Activated CD4-positive, alpha-beta T cell treated with anti-CD3 and anti-CD28 coated beads, Interleukin-10, Interleukin-2, amounts not matched to agents 100 ng/mL and 50 ng/mL, durations not matched to agents 16 hours and 8 hours (primary cell): ENCODE measurements around the gene SEL1L2.

Experiments
- DNase-seq: peaks from one replicate; pipeline ENCODE4 v3.0.0-alpha.2; 2020

The SEL1L2 gene

DNA sequence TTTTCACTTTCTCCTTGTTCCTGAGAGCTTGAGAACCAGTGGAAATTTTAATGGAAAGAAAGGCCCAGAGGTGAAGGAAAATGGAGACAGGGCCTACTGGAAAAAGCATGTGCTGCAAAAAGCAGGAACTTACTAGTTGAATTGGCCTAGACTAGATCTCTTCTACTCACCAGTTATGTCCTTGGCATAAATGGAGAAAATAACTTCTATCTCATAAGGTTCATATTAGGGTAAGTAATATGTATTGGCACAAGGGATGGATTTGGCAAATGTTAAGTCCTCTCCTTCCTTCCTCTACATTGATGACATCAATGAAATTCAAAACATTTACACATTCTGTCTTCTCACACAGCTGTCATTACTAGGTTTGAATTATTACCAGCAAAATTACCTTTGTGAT lies 131.5 kb downstream of the SEL1L2 start:
- DNase-seq, result no peak

DNA sequence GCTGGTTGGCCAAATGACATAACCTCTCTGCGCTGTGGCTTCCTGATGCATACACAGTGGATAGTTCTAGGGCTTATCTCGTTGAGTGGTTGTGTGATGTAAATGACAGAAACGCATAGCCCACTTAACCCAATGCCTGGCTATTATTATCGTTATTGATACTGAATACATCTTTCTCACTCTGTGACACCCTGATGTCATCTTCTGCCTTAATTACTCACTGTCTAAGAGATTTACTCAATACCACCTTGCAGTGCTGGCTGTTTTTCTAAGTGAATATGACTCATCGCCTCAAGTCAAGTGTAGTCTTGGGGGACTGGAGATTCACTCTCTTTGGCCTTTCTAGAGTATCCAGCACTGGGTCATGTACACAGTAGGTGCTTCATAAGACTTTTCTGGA lies 132.0 kb downstream of the SEL1L2 start:
- DNase-seq, result no peak

DNA sequence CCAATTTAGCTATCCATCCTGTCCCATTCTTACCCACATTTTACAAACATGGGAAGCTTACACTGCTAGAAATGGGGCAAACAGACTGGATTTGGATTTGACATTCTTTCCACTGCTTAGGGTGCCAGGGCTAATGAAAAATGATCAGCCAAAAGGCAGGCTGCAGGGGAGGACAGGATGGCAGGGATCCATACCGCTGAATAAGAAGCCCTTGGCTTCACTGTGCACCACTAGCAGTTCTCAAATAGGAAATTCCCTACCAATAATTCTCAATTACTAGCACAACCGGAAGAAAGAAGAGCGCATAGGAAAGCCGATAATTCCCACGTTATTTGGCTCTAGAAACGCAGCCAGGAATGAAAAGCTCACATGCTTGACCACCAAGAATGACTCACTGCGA lies 132.5 kb downstream of the SEL1L2 start:
- DNase-seq, result no peak

DNA sequence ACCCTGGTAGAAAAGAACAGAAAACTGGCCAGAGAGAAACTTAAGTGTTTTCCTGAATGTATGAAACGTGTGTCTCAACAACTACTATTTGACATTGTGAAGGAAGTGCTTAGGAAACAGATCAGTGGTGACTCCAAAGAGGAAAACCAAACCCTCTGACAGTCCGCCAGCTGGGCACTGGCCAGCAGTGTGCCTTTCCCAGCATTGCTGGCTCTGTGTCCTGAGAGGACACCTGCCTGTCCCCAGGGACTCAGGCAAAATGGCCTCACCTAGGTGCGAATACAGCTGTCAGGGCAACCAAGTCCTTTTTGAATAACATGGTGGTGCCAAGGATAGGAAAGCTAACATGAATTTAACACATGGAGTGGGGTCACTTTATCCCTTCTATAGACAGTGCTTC lies 133.1 kb downstream of the SEL1L2 start:
- no peak for DNase-seq

DNA sequence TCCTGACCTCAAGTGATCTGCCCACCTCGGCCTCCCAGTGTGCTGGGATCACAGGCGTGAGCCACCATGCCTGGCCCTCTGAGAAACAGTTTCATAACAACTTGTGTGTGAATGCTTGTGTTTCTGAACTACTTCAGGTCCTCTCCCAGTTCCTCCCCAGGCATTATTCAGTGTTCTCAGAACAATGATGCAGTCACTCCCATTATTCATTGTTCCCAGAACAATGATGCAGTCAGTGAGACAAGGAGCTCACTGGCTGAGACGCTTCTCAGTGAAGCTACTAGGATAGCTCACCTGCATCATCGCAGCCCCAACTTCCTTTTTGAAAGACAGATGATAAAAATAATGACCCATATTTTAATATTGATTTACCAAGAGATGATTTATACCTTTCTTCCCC lies 134.1 kb downstream of the SEL1L2 start:
- no peak for DNase-seq

DNA sequence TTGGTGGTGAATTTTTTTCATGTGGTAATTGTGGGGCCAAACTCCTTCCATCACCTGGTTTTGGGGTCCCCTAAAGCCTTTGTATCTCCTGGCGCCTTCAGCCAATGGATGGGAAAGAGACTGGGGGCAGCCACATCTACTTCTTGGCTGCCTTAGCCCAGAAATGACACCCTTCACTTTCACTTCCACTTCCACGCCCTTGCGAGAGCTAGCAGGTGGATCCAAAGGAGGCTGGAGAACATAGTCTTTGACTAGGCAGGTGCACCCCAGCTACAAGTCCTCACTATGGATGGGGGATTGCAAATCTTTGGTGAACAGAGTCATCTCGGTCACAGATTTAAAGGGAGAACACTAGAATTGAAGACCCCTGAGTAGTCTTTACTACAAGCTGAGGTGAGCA lies 134.8 kb downstream of the SEL1L2 start:
- no peak for DNase-seq

DNA sequence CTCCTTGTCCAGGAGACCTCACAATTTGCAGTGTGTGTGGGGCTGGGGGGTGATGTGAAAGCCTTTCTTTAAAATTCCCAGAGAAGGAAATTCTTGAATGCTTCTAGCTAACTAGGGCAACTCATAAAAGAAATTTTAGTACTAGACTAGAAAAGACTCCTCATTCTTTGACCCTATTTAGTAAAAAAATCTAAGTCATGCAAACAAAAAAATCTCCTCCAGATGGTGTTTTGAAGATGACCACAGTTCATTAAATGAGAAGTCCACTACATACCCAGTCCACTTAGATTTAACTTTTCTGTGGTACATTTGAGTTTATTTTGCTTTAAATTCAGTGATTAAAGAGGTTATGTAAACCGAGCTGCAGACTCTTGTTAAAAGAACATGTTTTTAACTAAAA lies 138.1 kb downstream of the SEL1L2 start:
- no peak for DNase-seq

DNA sequence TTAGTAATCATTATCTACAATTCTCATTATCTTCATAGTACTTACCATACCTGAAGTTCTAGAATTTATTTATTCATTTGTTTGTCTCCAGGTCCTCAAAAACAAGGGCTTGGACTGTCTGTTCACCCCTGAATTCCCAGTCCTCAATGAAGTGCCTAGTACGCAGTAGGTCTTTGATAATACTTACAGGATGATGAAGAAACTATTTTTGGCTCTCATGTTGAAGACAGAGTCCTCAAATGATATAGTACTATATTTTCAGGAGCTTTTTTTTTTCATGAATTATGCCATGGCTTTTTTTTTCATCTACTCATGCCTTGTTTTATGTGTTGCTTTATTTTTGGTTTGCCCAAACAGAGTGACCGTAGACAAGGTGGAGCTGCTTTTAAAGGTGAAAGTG lies 139.1 kb downstream of the SEL1L2 start:
- no peak for DNase-seq

DNA sequence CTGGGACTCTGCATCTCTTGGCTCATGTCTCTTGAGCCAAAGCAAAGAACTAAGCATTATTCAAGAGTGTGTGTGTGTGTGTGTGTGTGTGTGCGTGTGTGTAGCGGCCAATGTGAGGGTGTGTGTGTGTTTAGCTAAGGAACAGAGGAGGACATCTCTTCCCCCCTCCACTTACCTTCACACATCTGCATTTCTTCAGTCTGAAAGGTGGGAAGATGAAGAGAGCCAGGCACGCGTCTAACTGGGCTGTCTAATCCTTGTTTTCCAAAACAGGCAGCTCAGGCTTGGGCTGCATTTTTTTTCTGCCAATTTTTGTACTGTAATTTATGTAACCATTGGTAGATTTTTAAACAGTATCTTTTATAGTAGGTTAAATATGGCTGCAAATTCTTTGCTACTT lies 146.1 kb downstream of the SEL1L2 start:
- DNase-seq, result no peak

DNA sequence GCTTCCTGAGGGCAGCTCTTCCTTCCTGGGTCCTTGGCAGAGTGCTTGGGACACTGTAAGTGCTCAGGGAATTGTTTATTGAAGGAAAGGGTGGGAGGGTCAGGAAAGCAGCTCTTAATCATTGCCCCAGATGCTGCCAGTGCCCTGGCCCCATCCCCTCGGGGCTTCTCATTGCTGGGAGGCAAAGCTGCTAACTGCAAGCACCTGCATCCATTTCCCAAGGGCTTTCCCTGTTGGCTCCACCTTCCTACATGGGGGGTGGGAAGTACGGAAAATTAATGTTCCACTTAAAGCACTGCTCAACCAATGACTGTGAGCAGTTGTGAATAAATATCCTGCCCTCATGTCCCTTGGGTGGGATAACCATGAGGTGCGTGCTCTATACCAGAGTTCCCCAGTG lies 149.2 kb downstream of the SEL1L2 start:
- DNase-seq, result no peak

DNA sequence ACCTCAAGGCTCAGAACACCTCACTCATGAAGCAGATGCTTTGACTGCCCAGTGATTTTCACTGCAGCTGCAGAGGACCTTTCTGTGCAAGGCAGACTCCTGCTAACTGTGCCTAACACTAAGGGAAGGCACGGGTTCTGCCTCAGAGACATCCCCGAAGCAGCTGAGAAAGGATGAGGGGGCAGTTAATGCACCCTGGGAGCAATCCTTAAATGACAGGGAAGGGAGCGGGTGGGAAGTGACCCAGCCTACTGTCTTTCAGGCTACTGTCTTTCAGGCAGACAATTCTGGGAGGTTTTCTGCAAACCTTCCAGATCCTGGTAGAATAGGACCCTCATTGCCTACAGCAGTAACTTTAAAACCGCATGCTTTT lies 150.3 kb downstream of the SEL1L2 start:
- no peak for DNase-seq

DNA sequence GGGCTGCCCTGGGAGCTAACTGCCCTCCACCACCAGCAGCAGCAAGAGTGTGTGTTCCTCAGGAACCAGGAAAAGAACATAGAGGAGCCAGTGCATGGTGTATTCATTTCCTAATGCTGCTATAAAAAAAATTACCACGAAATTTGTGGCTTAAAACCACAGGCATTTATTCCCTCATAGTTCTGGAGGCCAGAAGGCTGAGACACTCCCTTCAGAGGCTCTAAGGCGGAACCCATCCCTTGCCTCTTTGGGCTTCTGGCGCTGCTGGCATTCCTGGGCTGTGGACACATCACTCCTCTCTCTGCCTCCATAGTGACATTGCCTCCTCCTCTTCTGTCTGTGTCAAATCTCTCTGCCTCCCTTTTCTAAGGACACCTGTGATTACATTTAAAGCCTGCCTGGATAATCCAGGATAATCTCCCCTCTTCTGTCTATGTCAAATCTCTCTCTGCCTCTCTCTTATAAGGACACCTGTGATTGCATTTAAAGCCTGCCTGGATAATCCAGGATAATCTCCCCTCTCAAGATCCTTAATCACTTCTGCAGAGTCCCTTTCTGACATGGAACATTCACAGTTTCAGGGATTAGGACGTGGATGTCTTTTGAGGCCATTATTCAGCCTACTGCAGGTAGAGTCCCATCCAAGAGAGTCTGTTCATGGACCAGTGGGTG lies 150.9 kb downstream of the SEL1L2 start:
- DNase-seq, result no peak

DNA sequence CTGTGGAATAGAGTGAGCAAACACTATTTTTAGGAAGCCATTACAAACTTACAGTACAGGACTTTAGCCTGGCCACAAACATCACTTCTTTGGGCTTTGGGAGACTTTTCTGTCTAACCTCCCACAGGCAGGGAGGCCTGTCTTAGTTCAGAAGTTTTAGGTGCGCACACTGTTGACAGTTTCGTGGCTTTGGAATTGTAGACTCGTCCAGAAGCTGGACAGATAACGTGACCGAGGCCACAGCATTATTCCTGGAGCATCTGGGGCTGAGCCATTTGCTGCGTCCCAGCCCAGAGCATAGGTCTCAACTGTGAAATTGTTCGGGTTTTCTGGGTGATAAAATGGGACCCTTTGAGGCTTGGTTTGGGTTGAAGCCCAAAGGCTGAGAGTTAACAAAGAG lies 151.8 kb downstream of the SEL1L2 start:
- DNase-seq, result no peak

DNA sequence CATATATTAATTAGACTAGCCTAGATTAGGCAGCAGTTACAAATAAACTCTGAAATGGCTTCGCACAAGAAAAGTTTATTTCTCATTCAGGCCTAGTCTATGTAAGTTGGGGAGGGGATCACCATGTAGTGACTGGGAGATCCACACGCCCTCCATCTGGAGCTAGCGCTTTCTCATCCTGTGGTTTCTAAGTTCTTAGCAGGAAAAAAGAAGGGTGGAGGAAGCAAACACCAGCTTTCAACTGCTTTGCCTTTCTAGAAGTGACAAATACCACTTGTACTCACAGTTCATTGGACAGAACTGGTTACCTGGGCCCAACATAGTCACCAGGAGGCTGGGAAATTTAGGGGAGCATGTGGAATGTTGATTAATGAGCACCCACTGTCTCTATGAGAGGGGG lies 158.9 kb downstream of the SEL1L2 start:
- DNase-seq, result no peak

DNA sequence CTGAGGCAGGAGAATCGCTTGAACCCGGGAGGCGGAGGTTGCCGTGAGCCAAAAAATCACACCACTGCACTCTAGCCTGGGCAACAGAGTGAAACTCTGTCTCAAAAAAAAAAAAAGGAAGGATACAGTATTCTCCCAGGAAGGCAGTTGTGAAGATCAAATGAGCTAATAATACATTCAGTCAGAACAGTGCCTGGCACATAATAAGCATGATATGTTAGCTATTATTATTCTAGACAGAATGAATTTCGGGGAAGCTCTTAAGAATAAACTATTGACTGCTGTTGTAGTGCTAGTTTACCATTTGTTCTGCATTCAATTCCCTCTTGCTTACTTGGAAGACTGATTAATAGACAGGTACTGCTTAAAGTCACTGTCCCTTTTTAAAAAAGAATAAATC lies 164.9 kb downstream of the SEL1L2 start:
- no peak for DNase-seq

DNA sequence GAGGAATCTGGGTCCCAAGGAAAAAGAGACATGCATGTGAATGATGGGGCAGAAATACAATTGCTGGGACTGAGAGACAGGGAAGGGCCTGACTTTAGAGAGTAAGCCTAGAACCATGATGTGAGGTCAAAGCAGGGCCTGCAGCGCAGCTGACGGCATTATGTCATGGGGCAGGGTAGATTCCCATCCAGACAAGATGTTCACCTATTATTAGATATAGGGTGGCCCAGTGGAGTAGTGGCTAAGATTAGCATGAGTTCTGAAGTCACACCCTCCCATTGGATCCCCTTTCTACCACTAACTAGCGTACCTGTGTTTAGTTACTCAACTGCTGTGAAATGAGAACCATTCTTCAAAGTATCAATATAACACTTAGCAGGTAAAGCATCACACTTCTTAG lies 166.0 kb downstream of the SEL1L2 start:
- no peak for DNase-seq

DNA sequence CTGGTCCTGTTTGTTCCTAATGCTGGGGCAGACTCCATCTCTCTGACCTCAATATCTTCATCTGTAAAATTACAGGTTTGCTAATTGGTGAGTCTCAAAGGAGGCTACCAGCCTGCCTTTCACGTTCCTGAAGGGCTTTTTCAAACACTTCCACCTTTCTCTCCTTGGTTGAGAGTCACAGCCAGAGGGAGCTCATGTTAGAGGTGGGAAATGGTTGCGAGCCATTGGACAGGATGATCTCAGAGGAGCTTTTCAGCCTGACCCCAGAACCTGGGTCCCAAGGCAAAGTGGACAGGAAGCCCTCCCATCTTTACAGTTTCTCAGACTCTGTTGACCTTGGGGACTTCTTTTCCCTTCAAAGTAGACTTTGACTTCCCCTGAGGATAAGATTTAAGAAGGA lies 168.0 kb downstream of the SEL1L2 start:
- no peak for DNase-seq

DNA sequence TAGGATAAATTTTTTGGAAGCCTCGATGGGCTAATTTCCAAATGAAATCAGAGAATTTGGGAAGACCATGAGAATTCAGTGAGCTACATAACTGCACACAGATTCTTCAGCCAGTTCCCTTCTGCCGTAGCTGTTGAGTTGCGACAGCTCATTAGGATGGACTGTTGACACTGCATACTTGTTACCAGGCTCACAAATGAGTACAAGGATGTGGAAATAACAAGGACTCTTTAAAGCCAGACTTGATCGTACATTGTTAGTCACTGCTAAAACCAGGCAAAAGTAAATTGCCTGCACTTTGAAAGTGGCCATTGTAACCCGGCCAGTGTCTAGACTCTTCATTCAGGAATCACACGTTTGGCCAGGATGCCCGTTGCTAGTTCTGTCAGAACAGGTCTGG lies 168.5 kb downstream of the SEL1L2 start:
- DNase-seq, result no peak

DNA sequence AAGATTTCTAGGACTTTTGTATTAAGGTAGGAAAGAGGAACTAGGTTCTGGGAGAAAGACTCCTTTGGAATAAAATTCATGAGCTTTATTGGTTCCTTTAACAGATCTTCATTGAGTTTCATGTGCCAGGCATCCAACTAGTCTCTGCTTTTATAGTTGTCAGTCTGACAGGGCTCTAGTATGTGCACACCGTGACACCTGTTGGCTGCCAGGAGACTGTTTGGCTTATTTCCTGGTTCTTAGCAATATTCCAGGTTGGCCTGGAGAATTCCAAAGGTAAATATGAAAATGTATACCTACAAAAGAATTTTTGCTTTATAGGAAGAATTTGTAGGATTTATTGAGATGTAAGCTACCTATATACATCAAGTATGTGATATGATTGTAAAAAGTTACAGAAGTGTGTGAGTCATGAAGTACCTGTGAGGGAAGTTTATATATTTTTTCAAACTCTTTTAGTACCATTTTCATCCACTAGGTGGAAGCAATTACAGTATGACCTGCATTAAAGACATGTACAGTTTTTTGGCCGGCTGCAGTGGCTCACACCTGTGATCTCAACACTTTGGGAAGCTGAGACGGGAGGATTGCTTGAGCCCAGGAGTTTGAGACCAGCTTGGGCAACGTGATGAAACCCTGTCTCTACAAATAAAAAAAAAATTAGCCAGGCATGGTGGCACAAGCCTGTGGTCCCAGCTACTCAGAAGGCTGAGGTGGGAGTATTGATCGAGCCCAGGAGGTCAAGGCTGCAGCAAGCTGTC lies 170.3 kb downstream of the SEL1L2 start:
- peak; percentile 52 for DNase-seq

DNA sequence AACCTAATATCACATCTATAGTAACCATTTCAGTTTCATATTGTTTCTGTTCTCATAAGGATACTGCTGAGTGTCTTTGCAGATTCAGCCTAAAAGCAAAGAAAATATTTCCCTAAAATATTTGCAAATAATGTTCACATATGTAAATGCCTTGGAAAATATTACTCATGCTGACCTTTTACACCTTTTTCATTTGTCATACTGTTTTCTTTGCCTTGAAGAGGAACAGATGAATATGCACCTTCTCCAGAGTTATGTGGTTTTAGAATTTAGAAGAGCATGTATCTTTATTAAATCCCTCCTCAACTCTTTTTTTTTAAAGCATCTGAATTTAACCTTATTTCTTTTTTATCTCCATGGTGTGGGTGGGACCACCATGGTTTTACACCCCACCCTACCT lies 173.1 kb downstream of the SEL1L2 start:
- DNase-seq, result no peak

DNA sequence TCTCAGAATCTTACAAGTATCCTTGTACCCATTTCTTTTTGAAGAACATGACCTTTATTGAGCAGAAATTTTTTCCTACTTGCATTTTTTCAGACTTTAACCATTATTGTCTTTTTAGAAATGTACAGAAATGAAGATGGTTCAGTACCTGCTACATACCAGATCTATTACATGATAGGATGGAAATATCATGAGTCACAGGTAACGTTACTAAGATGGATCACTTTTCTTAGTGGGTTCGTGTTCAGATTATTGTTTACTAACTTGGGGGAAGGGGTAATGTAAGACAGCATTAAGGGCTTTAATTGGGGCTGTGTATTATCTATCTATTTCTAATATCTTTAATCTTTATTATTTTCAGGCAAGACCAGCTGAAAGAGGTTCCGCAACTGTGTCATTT lies 173.7 kb downstream of the SEL1L2 start:
- no peak for DNase-seq

DNA sequence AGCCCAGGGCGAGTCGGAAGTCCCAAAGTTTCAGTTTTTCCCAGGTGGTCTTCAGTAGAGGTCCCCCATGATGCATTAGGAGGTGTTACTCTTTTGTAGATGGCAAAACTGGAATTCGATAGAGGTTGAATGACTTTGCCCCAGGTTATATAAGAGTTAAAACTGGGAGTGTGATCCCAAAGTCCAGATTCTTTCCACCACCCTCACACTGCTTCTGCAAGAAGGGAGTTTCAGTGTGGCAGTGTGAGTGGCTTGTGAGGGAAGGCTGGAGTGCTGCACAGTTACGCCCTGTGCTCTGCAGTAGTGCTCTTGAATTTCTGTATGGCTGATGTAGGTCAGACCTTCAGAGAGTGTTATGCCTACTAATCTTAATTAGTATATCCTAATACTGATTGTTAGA lies 175.7 kb downstream of the SEL1L2 start:
- DNase-seq, result no peak

DNA sequence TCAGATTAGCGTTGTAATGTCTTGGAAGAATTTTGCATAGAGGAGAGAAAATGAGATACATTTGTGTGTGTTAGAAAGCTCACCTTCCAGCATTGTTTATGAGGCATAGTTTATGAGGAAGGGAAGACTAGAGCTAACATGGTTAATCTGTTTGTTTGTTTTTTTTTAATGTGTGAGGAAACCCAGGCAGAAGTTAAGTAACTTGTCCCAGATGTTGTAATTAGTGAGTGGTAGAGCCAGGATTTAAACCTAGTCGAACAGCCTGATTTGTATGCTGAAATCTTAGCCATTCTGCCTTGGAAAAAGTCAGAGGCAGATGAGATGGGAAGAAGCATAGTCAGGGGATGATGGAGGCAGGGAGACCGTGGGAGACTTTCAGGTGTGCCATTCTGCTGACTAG lies 176.5 kb downstream of the SEL1L2 start:
- no peak for DNase-seq

DNA sequence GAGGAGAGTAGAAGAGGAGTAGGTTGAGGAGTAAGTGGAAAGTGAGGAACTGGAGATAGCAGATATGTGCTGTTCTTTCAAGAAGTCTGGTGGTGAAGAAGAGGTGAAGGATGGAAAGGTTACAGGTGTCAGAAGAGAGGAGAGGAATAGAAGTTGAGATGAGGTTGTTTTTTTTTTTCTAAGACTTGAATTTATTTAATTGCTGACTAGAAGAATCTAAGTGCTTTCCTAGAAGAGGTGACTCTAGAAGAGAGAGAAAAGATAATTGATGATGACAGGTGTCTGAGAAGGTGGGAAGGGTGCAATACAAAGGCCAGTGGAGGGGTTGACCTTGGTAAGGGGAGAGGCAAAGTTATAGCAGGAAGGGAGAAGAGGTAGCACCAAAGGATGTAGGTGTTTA lies 180.0 kb downstream of the SEL1L2 start:
- DNase-seq, result no peak

DNA sequence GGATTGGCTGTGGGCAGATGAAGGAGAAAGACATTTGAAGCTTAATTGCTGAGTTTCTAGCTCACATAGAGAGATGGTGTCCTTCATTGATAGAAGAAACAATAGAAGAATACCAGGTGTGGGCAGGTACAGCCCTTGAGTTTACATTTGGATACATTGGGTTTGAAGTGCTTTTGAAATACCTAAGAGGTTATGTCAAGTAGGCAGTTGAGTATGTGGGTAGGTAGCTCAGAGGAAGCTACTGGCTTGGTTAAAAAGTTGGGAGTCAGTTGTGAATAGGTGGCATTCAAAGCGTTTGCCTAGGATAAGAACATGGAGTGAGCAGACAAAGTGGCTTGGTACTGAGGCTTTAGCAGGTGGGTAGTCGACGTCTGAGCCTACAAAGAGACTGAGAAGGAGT lies 180.6 kb downstream of the SEL1L2 start:
- DNase-seq, result no peak
